ENCODE data around the gene CORO2A.
"Not testable (repeated sequence)": the region's sequence is repeated elsewhere in the genome, so short reads cannot be mapped to it uniquely, and the experiment has no call there.

The CORO2A gene

GRCh38 chr9:98191671-98192502, 550 bp downstream of the CORO2A start:
- peak; percentile 22 for DNase-seq (ENCODE audit: low spot score)

GRCh38 chr9:98191181-98191608, 1.2 kb downstream of the CORO2A start:
- no peak for DNase-seq (ENCODE audit: low spot score)

DNA sequence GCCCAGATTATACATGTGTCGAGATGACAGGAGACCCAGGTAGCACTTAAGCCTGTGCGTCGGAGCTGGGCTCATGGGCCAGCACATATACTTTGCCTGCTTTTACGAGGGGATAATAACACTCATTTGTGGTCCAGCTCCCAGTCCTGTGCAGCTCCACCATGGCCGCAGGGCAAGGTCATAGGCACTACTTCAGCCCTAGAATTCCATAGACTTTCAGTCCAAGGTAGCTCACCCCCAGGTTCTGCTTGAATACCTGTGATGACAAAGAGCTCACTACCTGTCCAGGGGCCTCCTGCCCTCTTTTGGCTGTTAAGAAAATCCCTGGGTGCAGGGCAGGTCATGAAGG, 1.7 kb downstream of the CORO2A start:
- DNase-seq (ENCODE audit: low spot score) = no peak

- no peak for DNase-seq (ENCODE audit: low spot score)
Measured at GRCh38 chr9:98189412-98189811, 3.0 kb downstream of the CORO2A start.

DNA sequence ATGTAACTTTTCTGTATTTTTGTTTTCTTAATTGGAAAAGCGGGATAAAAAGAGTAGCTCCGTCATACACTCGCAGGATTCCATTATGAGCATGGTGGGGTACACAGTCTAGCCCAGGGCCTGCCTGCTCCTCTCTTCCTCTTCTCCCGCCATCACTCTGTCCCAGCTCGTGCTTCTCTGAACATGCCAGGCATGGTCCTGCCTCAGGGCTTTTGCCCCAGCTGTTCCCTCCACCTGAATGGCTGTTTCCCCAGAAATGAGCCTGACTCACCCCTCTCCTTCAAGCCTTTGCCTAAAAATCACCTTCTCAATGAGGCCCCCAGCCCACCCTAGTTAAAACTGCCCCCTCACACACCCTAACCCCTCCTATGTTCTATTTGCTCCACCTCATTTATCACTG, 4.5 kb downstream of the CORO2A start:
- no peak for DNase-seq (ENCODE audit: low spot score)

- DNase-seq (ENCODE audit: low spot score) = no peak
Measured at GRCh38 chr9:98186236-98186635, 6.2 kb downstream of the CORO2A start.

DNA sequence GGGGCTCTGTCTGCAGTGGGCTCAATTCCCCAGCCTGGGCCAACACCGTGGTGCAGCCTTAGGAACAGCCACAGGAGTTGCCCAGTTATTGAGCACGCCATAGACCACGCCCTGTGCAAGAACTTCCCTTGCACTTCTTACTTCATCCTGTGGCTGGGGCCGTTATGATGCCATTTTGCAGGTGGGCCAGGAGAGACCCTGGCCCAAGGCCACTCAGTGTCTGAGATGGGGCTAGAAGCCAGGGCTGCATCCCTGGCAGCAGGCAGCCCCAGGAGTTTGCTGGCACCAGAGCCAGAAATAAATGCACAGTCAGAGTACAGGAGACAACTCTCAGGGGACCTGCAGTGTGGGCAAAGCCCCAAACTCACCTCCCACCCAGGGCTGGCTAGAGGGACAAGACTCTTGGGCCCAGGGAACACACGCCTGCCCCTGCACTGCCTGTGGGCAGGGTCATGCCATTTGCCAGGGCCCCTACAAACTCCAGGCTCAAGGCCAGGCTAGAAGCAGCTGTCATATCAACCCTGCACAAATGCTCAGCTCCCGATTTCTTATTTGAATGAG, 6.7 kb downstream of the CORO2A start:
- no peak for DNase-seq (ENCODE audit: low spot score)

- no peak for DNase-seq (ENCODE audit: low spot score)
Measured at GRCh38 chr9:98185021-98185567, 7.3 kb downstream of the CORO2A start.

- no peak for DNase-seq (ENCODE audit: low spot score)
Measured at GRCh38 chr9:98184326-98184725, 8.1 kb downstream of the CORO2A start.

- DNase-seq (ENCODE audit: low spot score) = no peak
Measured at GRCh38 chr9:98182889-98183599, 9.4 kb downstream of the CORO2A start.

- no peak for DNase-seq (ENCODE audit: low spot score)
Measured at GRCh38 chr9:98182069-98182820, 10.2 kb downstream of the CORO2A start.

DNA sequence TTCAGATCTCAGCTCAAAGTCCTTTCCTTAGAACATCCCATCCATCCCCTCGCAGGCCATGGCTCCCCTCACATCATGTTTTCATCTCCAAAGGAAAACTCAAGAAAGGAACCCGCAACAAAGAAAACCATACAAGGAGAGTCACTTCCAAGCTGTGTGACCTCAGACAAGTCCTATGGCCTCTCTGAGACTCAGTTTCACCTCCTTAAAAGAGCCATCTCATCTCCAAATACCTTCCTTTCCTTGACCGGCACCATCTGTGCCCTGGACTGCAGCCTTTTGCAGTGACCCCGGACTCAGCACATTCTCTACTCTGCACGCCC, 10.7 kb downstream of the CORO2A start:
- DNase-seq (ENCODE audit: low spot score) = no peak

- DNase-seq (ENCODE audit: low spot score) = no peak
Measured at GRCh38 chr9:98180996-98181395, 11.4 kb downstream of the CORO2A start.

DNA sequence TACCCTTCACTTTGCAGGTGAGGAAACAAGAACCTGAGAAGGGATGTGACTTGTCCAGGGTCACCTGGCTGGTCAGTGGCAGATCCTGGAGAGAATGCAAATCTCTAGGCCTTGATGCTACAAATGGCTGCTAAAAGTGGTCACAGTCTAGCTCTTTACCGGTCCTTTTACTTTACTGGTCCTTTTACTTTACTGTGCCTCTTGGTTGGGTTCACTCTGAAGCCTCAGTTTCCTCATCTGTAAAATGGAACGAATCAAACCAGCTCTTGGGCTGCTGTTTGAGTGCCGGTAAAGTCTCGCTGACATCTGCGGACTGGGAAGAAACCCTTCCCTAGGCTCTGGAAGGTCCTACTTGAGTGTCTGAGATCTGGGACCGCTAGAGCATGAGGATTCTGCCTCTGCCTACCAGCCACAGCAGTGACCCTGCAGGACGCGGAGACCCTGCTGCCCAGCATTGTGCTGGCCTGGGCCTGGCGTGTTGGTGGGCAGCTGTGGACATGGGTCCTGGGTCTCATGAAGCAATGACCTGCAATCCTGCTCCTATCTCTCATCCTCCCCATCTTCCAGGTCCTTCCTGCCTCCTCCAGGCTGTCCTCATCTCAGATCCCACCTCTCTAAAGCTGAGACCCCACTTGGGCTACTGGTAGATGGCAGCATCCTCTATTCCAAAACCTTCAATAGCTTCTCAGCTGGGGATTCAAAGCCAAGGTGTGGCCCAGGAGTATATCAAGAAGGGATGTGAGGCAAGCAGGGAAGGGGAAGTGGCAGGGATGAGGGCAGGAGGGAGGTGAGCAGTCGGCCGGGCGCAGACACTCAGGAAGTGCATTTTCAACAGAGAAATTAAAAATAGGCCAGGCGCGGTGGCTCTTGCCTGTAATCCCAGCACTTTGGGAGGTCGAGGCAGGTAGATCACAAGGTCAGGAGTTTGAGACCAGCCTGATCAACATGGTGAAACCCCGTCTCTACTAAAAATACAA, 13.3 kb downstream of the CORO2A start:
- no peak for DNase-seq (ENCODE audit: low spot score)

DNA sequence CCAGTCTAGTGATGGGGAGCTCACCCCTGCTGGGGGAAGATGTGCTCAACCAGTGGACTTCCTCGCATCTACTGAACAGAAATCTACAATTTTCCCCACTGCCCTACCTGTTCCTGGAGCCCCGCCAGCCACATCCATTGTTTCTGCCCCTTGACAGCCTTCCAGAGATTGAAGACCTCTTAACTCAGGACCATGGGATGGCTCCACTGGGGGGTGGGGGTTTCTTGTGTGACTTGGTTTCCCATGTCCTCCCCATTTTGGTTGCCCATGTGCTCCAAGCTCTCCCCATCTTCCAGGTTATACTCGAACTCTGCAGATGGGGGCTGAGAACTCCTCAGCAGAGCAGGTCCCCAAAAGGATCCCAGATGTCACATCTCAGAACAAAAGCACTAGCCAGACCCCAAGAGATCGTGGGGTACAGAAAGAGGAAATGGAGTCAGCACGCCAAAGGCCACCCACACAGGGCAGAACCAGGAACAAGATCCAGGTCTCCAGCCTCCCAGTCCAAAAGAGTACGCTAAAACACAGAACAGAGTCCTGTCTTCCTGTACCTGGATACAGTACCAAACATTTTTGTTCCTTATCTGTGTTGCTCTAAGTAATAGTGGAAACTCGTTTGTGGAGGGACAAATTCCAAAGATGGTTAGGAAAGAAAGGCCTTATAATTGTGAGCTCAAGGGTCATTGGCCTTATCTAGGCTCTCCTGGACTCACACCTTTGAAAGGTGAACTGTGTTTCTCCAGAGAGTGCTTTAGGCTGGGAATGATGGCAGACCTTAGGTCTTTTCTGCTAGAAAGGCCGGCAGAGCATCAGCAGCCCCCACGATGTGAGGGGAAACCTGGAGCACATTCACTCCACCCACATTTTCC, 15.8 kb downstream of the CORO2A start:
- DNase-seq (ENCODE audit: low spot score) = no peak

- DNase-seq (ENCODE audit: low spot score) = no peak
Measured at GRCh38 chr9:98175762-98176161, 16.7 kb downstream of the CORO2A start.

DNA sequence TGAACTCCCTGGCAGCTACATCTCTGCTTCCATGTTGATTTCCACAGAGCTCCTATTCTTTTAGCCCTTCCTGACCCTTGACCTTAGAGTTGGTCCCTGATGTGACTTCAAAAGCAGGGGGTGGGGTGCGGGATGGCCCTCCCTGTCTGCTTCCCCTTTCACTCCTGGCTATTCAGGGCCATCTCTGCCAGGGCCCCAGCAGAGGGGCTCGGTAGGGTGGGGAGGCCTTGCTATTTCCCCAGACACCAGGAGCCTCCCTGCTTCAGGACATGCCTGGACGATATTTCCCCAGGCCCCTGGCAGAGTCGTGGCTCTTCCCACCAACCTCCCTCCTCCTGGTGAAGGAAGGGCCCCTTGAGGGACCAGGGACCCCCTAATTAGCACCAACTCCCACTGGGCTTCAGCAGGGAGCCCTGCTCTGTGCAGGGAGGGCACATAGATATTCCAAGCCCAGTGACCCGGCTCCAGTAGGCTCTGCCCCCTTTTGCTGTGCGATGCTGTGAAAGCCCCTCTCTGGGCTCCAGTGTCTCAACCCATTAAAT, 17.3 kb downstream of the CORO2A start:
- no peak for DNase-seq (ENCODE audit: low spot score)

GRCh38 chr9:98174502-98174918, 17.9 kb downstream of the CORO2A start:
- not testable (repeated sequence) for DNase-seq (ENCODE audit: low spot score)

DNA sequence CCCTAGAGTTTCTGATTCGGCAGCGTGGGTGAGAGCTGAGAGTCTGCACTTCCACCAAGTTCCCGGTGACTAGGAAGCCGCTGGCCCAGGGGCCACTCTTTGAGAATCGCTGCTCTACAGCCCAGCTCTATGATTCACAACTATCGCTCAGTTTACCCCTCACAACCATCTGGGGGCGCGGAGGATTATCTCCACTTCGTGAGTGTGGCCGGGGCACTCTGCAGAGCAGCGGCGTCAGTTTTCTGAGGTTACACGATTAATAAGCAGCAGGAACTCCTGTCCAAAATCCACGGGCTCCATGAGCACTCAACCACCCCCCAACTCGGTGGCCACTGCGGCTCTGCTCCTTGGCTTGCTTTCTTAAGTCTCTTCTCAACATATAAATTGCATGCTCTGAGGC, 19.3 kb downstream of the CORO2A start:
- DNase-seq (ENCODE audit: low spot score) = no peak

- DNase-seq (ENCODE audit: low spot score) = no peak
Measured at GRCh38 chr9:98172604-98173003, 19.8 kb downstream of the CORO2A start.

Data from CD4-positive, alpha-beta T cell treated with Interleukin-2 at 100 ng/mL for 4 hours (primary cell).